GM23338 (cell line): Measurements from ENCODE around the gene BAAT. TPM values are rescaled to one million over a fixed set of nuclear protein-coding genes. Genes with fewer than 3 reads are reported as not detected.
A peak's percentile ranks its signal among the peaks of the same experiment; 100 is the strongest.

Experiments used
- ATAC-seq: fragments of 200-7000 bp; cut with Tn5 transposase; 3 replicates; pipeline ENCODE4 v1.9.1; 2020
- DNase-seq: peaks from one replicate; pipeline ENCODE4 v3.0.0-alpha.2; 2015; ENCODE audit warnings: low spot score
- H2AFZ ChIP-seq: fragments of 200-600 bp; sonication (generic); 2 replicates; pipeline ENCODE4 v1.8.0; 2016; ENCODE audit warnings: antibody characterized with exemption, mild to moderate bottlenecking, moderate library complexity
- H3F3A ChIP-seq: fragments of 200-600 bp; sonication (generic); replicated peaks from 2 replicates; pipeline ENCODE4 v1.8.0; 2017; ENCODE audit warnings: antibody characterized with exemption, mixed run types, low read depth
- H3K27ac ChIP-seq: fragments of 200-600 bp; sonication (generic); 2 replicates; pipeline ENCODE4 v1.6.1; 2016; ENCODE audit warnings: low read depth
- H3K27me3 ChIP-seq: fragments of 200-600 bp; sonication (generic); 2 replicates; pipeline ENCODE4 v1.8.0; 2016; ENCODE audit warnings: mild to moderate bottlenecking, mixed run types, moderate library complexity; ENCODE audit not compliant: insufficient read depth
- H3K36me3 ChIP-seq: fragments of 200-600 bp; sonication (generic); 2 replicates; pipeline ENCODE4 v1.8.0; 2016; ENCODE audit warnings: mild to moderate bottlenecking; ENCODE audit not compliant: insufficient read depth
- H3K4me1 ChIP-seq: fragments of 200-600 bp; sonication (generic); 2 replicates; pipeline ENCODE4 v1.8.0; 2016; ENCODE audit warnings: mild to moderate bottlenecking, moderate library complexity; ENCODE audit not compliant: insufficient read depth
- H3K4me2 ChIP-seq: fragments of 200-600 bp; sonication (generic); 2 replicates; pipeline ENCODE4 v1.7.1; 2017; ENCODE audit warnings: mixed run types
- H3K4me3 ChIP-seq: fragments of 200-600 bp; sonication (generic); 2 replicates; pipeline ENCODE4 v1.6.1; 2016; ENCODE audit warnings: mixed run types
- H3K79me2 ChIP-seq: fragments of 200-600 bp; sonication (generic); replicated peaks from 2 replicates; pipeline ENCODE4 v1.8.0; 2017; ENCODE audit warnings: mild to moderate bottlenecking; ENCODE audit not compliant: insufficient read depth
- H3K9me2 ChIP-seq: fragments of 200-600 bp; sonication (generic); 2 replicates; pipeline ENCODE4 v1.8.0; 2017; ENCODE audit not compliant: insufficient read depth
- H4K20me1 ChIP-seq: fragments of 200-600 bp; sonication (generic); replicated peaks from 2 replicates; pipeline ENCODE4 v1.8.0; 2017; ENCODE audit warnings: mild to moderate bottlenecking; ENCODE audit not compliant: insufficient read depth
- H3K27ac Mint-ChIP-seq: 2 replicates; pipeline ENCODE4 v1.8.0; 2020; ENCODE audit warnings: inconsistent platforms, mild to moderate bottlenecking, moderate library complexity, mixed read lengths
- H3K27me3 Mint-ChIP-seq: 3 replicates; pipeline ENCODE4 v1.8.0; 2022; ENCODE audit warnings: low read depth, mild to moderate bottlenecking, moderate library complexity, mixed read lengths, inconsistent platforms; ENCODE audit not compliant: insufficient read depth, poor library complexity
- H3K36me3 Mint-ChIP-seq: 3 replicates; pipeline ENCODE4 v1.8.0; 2021; ENCODE audit warnings: low read depth, mild to moderate bottlenecking, inconsistent platforms, moderate library complexity, mixed read lengths
- H3K4me1 Mint-ChIP-seq: 3 replicates; pipeline ENCODE4 v1.8.0; 2020; ENCODE audit warnings: mild to moderate bottlenecking, inconsistent platforms, mixed read lengths
- H3K4me3 Mint-ChIP-seq: 3 replicates; pipeline ENCODE4 v1.8.0; 2021; ENCODE audit warnings: moderate library complexity, mild to moderate bottlenecking, inconsistent platforms, mixed read lengths
- H3K9me3 Mint-ChIP-seq: 3 replicates; pipeline ENCODE4 v1.8.0; 2020; ENCODE audit warnings: moderate library complexity, mild to moderate bottlenecking, inconsistent platforms, mixed read lengths
- CREB1 ChIP-seq: fragments of 250-450 bp; sonication (Bioruptor Pico); IDR thresholded peaks from 2 replicates; pipeline ENCODE4 v1.5.0; 2020; ENCODE audit warnings: low read depth, mild to moderate bottlenecking, moderate library complexity
- EZH2 ChIP-seq: fragments of 200-600 bp; sonication (generic); IDR thresholded peaks from one replicate; pipeline ENCODE4 v1.8.0; 2017; ENCODE audit warnings: antibody characterized with exemption, mild to moderate bottlenecking, low read depth; ENCODE audit not compliant: unreplicated experiment
- EZH2phosphoT487 ChIP-seq: fragments of 200-600 bp; sonication (generic); IDR thresholded peaks from one replicate; pipeline ENCODE4 v1.8.1; 2018; ENCODE audit warnings: antibody characterized with exemption; ENCODE audit not compliant: unreplicated experiment
- POLR2AphosphoS5 ChIP-seq: IDR thresholded peaks from 2 replicates; pipeline ENCODE4 v1.6.1; 2016; ENCODE audit warnings: antibody characterized with exemption, low read depth
- ZNF331 ChIP-seq: fragments of 250-450 bp; sonication (Bioruptor Pico); IDR thresholded peaks from 2 replicates; pipeline ENCODE4 v1.5.0; 2020; ENCODE audit warnings: low read depth, mild to moderate bottlenecking, moderate library complexity
- polyA plus RNA-seq: library from polyadenylated mRNA; unstranded; fragments of >200 nt; fragmentation: Nextera tagmentation; extraction: Ambion mirVana; gene quantifications from 2 replicates; pipeline ENCODE4 v1.2.1, GENCODE V29; 2016
- total RNA-seq: library from RNA; depleted of rRNA; stranded (reverse); fragments of >200 nt; shearing (Covaris generic); gene quantifications from 2 replicates; pipeline ENCODE4 v1.2.3, GENCODE V29; 2014
- TF ChIP-seq, protein P1 (sequence below): IDR thresholded peaks from 2 replicates; pipeline ENCODE4 v1.6.1; 2016; ENCODE audit warnings: antibody characterized with exemption
- TF ChIP-seq, protein P2 (sequence below): fragments of 250-450 bp; sonication (Bioruptor Pico); IDR thresholded peaks from 2 replicates; pipeline ENCODE4 v1.5.0; 2020; ENCODE audit warnings: mild to moderate bottlenecking, moderate library complexity
- TF ChIP-seq, protein P3 (sequence below): IDR thresholded peaks from one replicate; pipeline ENCODE4 v1.6.1; 2018; ENCODE audit warnings: antibody characterized with exemption; ENCODE audit not compliant: unreplicated experiment
- TF ChIP-seq, protein P4 (sequence below), 2 experiments: fragments of 200-600 bp in 1 of 2; sonication (generic) in 1 of 2; conservative IDR thresholded peaks; 2 replicates each; pipeline versions ENCODE4 v1.5.1 to v1.6.1; 2016 to 2017; ENCODE audit warnings: antibody characterized with exemption in 2 of 2, low read depth in 2 of 2, mild to moderate bottlenecking in 2 of 2, moderate library complexity in 1 of 2

BAAT gene
- total and polyA plus RNA-seq, 2 experiments from 2014 or later, result 0.08 to 0.14 TPM

DNA sequence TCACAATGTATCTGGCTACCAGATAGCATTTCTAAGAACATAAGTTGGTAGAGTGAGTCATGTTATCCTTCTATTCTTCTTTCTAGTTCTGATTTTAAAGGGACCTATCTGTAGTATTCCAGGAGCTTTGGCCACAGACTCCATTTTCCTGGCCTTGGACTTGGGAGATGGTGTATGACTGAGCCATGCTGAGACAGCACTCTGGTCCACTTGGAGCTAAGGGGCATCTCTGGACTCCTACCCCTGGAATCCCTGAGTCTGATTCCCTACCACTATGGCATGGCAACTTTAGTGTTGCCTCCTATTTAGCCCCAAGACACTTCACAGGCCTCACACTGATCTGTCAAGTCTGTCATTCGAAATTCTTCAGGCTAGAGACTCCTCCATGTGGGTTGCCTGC is 58.8 kb downstream of the BAAT start:
- Histone ChIP-seq H3K4me2 (peak overlapping the region; percentile 60; the same call in 1 of the 2 replicates), H3K79me2 (no peaks in the 10 kb centered on the region), H3K9me2 (no peaks in the 10 kb centered on the region), H4K20me1 (no peaks in the 10 kb centered on the region), H3K4me3 (no peak overlapping the region), H2AFZ (peak overlapping the region; percentile 34; the same call in 1 of the 2 replicates), H3K4me1 (peaks cover 10% of the 10 kb centered on the region; the same call in 1 of the 2 replicates), H3K36me3 (no peaks in the 10 kb centered on the region), H3K27me3 (no peaks in the 10 kb centered on the region), H3F3A (no peaks in the 10 kb centered on the region), H3K27ac (peak overlapping the region; percentile 65)
- TF ChIP-seq ZNF331 (CRISPR knock-in tag), result no peak
- DNase-seq (no peak), ATAC-seq (peak; percentile 32; the same call in 2 of the 3 replicates)
- Mint-ChIP-seq H3K4me1 (peaks cover 19% of the 10 kb centered on the region), H3K4me3 (no peak overlapping the region), H3K36me3 (peaks cover 7% of the 10 kb centered on the region; the same call in 2 of the 3 replicates), H3K9me3 (peaks cover 8% of the 10 kb centered on the region), H3K27ac (peak overlapping the region; percentile 79), H3K27me3 (peaks cover 2% of the 10 kb centered on the region)

DNA sequence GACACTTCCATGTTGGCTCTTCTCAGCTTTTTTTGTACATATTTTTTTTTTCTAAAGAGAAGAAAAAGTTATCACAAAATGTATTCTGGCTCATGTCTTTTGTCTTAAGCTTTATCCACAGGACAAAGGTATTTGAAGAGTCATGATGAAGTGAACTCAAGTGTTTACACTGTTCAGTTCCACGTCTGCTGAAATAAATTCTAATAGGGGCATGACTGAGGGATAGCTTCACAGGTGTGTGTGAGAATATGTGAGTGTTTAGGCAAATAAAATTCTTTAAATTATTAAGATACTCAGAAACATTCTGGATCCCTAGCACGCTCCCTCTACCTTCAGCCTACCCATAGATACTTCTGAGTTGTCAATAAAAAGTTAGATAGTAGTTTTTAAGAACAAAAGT is 59.8 kb downstream of the BAAT start:
- ATAC-seq (no peak), DNase-seq (no peak)
- Mint-ChIP-seq H3K4me3 (no peak overlapping the region), H3K36me3 (peaks cover 7% of the 10 kb centered on the region; the same call in 2 of the 3 replicates), H3K9me3 (peaks cover 8% of the 10 kb centered on the region), H3K27ac (no peak overlapping the region), H3K4me1 (peaks cover 19% of the 10 kb centered on the region), H3K27me3 (peaks cover 2% of the 10 kb centered on the region)
- Histone ChIP-seq H3K27me3 (no peaks in the 10 kb centered on the region), H2AFZ (no peak overlapping the region), H3K4me1 (peaks cover 10% of the 10 kb centered on the region; the same call in 1 of the 2 replicates), H3K27ac (no peak overlapping the region), H3K9me2 (no peaks in the 10 kb centered on the region), H3K4me2 (no peak overlapping the region), H3K79me2 (no peaks in the 10 kb centered on the region), H3F3A (no peaks in the 10 kb centered on the region), H3K4me3 (no peak overlapping the region), H4K20me1 (no peaks in the 10 kb centered on the region), H3K36me3 (no peaks in the 10 kb centered on the region)
- no peak for TF ChIP-seq EZH2
- TF ChIP-seq EZH2phosphoT487, result no peak
- no peak for TF ChIP-seq ZNF331 (CRISPR knock-in tag)
- TF ChIP-seq, protein P1, sequence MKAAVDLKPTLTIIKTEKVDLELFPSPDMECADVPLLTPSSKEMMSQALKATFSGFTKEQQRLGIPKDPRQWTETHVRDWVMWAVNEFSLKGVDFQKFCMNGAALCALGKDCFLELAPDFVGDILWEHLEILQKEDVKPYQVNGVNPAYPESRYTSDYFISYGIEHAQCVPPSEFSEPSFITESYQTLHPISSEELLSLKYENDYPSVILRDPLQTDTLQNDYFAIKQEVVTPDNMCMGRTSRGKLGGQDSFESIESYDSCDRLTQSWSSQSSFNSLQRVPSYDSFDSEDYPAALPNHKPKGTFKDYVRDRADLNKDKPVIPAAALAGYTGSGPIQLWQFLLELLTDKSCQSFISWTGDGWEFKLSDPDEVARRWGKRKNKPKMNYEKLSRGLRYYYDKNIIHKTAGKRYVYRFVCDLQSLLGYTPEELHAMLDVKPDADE, result no peak
- TF ChIP-seq, protein P2, sequence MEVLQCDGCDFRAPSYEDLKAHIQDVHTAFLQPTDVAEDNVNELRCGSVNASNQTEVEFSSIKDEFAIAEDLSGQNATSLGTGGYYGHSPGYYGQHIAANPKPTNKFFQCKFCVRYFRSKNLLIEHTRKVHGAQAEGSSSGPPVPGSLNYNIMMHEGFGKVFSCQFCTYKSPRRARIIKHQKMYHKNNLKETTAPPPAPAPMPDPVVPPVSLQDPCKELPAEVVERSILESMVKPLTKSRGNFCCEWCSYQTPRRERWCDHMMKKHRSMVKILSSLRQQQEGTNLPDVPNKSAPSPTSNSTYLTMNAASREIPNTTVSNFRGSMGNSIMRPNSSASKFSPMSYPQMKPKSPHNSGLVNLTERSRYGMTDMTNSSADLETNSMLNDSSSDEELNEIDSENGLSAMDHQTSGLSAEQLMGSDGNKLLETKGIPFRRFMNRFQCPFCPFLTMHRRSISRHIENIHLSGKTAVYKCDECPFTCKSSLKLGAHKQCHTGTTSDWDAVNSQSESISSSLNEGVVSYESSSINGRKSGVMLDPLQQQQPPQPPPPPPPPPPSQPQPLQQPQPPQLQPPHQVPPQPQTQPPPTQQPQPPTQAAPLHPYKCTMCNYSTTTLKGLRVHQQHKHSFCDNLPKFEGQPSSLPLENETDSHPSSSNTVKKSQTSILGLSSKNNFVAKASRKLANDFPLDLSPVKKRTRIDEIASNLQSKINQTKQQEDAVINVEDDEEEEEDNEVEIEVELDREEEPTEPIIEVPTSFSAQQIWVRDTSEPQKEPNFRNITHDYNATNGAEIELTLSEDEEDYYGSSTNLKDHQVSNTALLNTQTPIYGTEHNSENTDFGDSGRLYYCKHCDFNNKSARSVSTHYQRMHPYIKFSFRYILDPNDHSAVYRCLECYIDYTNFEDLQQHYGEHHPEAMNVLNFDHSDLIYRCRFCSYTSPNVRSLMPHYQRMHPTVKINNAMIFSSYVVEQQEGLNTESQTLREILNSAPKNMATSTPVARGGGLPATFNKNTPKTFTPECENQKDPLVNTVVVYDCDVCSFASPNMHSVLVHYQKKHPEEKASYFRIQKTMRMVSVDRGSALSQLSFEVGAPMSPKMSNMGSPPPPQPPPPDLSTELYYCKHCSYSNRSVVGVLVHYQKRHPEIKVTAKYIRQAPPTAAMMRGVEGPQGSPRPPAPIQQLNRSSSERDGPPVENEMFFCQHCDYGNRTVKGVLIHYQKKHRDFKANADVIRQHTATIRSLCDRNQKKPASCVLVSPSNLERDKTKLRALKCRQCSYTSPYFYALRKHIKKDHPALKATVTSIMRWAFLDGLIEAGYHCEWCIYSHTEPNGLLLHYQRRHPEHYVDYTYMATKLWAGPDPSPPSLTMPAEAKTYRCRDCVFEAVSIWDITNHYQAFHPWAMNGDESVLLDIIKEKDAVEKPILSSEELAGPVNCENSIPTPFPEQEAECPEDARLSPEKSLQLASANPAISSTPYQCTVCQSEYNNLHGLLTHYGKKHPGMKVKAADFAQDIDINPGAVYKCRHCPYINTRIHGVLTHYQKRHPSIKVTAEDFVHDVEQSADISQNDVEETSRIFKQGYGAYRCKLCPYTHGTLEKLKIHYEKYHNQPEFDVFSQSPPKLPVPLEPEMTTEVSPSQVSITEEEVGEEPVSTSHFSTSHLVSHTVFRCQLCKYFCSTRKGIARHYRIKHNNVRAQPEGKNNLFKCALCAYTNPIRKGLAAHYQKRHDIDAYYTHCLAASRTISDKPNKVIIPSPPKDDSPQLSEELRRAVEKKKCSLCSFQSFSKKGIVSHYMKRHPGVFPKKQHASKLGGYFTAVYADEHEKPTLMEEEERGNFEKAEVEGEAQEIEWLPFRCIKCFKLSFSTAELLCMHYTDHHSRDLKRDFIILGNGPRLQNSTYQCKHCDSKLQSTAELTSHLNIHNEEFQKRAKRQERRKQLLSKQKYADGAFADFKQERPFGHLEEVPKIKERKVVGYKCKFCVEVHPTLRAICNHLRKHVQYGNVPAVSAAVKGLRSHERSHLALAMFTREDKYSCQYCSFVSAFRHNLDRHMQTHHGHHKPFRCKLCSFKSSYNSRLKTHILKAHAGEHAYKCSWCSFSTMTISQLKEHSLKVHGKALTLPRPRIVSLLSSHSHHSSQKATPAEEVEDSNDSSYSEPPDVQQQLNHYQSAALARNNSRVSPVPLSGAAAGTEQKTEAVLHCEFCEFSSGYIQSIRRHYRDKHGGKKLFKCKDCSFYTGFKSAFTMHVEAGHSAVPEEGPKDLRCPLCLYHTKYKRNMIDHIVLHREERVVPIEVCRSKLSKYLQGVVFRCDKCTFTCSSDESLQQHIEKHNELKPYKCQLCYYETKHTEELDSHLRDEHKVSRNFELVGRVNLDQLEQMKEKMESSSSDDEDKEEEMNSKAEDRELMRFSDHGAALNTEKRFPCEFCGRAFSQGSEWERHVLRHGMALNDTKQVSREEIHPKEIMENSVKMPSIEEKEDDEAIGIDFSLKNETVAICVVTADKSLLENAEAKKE, result no peak
- TF ChIP-seq, protein P3, sequence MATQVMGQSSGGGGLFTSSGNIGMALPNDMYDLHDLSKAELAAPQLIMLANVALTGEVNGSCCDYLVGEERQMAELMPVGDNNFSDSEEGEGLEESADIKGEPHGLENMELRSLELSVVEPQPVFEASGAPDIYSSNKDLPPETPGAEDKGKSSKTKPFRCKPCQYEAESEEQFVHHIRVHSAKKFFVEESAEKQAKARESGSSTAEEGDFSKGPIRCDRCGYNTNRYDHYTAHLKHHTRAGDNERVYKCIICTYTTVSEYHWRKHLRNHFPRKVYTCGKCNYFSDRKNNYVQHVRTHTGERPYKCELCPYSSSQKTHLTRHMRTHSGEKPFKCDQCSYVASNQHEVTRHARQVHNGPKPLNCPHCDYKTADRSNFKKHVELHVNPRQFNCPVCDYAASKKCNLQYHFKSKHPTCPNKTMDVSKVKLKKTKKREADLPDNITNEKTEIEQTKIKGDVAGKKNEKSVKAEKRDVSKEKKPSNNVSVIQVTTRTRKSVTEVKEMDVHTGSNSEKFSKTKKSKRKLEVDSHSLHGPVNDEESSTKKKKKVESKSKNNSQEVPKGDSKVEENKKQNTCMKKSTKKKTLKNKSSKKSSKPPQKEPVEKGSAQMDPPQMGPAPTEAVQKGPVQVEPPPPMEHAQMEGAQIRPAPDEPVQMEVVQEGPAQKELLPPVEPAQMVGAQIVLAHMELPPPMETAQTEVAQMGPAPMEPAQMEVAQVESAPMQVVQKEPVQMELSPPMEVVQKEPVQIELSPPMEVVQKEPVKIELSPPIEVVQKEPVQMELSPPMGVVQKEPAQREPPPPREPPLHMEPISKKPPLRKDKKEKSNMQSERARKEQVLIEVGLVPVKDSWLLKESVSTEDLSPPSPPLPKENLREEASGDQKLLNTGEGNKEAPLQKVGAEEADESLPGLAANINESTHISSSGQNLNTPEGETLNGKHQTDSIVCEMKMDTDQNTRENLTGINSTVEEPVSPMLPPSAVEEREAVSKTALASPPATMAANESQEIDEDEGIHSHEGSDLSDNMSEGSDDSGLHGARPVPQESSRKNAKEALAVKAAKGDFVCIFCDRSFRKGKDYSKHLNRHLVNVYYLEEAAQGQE, result no peak
- TF ChIP-seq, protein P4, sequence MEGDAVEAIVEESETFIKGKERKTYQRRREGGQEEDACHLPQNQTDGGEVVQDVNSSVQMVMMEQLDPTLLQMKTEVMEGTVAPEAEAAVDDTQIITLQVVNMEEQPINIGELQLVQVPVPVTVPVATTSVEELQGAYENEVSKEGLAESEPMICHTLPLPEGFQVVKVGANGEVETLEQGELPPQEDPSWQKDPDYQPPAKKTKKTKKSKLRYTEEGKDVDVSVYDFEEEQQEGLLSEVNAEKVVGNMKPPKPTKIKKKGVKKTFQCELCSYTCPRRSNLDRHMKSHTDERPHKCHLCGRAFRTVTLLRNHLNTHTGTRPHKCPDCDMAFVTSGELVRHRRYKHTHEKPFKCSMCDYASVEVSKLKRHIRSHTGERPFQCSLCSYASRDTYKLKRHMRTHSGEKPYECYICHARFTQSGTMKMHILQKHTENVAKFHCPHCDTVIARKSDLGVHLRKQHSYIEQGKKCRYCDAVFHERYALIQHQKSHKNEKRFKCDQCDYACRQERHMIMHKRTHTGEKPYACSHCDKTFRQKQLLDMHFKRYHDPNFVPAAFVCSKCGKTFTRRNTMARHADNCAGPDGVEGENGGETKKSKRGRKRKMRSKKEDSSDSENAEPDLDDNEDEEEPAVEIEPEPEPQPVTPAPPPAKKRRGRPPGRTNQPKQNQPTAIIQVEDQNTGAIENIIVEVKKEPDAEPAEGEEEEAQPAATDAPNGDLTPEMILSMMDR (conservative IDR thresholded peaks at IDR 0.05; ENCODE audit: low read depth in 2 of 2), result no peak
- no peak for TF ChIP-seq POLR2AphosphoS5
- TF ChIP-seq CREB1 (CRISPR knock-in tag), result no peak
